Mesothelial cell of epicardium (in vitro differentiated cells): ENCODE measurements around the gene TTC7B. TPM values are rescaled to one million over a fixed set of nuclear protein-coding genes. Genes with fewer than 3 reads are reported as not detected.

Experiments used
- DNase-seq, 2 experiments: peaks; one replicate each; pipeline ENCODE4 v3.0.0; 2021; ENCODE audit warnings: low spot score in 2 of 2; ENCODE audit not compliant: unreplicated experiment in 2 of 2
- H3K27ac Mint-ChIP-seq: 2 replicates; pipeline ENCODE4 v1.8.0; 2021; ENCODE audit warnings: mixed read lengths
- H3K27me3 Mint-ChIP-seq: 2 replicates; pipeline ENCODE4 v1.8.0; 2021; ENCODE audit warnings: low read depth, mixed read lengths
- H3K36me3 Mint-ChIP-seq: 2 replicates; pipeline ENCODE4 v1.8.0; 2021; ENCODE audit warnings: mixed read lengths
- H3K4me1 Mint-ChIP-seq: 2 replicates; pipeline ENCODE4 v1.8.0; 2021; ENCODE audit warnings: mixed read lengths
- H3K4me3 Mint-ChIP-seq: 2 replicates; pipeline ENCODE4 v1.8.0; 2021; ENCODE audit warnings: mild to moderate bottlenecking, moderate library complexity, mixed read lengths
- H3K9me3 Mint-ChIP-seq: 2 replicates; pipeline ENCODE4 v1.8.0; 2021; ENCODE audit warnings: mixed read lengths
- CTCF ChIP-seq: fragments of 200-600 bp; sonication (generic); IDR thresholded peaks from one replicate; pipeline ENCODE4 v1.5.0; 2021; ENCODE audit warnings: antibody characterized with exemption; ENCODE audit not compliant: unreplicated experiment
- total RNA-seq: library from RNA; stranded (reverse); gene quantifications from 3 replicates; pipeline ENCODE4 v1.2.1, GENCODE V29; 2021

Gene TTC7B
- total RNA-seq, 1 donor from 2014 or later = 56.5 TPM

- Mint-ChIP-seq H3K4me1 (peaks cover 33% of the 10 kb centered on the region), H3K36me3 (peaks cover 14% of the 10 kb centered on the region), H3K27me3 (no peaks in the 10 kb centered on the region), H3K9me3 (no peaks in the 10 kb centered on the region), H3K27ac (peak overlapping the region; percentile 28), H3K4me3 (no peak overlapping the region)
- no peak for DNase-seq
- TF ChIP-seq CTCF = no peak
Measured at GRCh38 chr14:90681929-90682328, 134.3 kb downstream of the TTC7B start.

GRCh38 chr14:90678846-90679362, 137.3 kb downstream of the TTC7B start:
- peaks cover 40% of the 10 kb centered on the region for H3K4me1 Mint-ChIP-seq
- H3K27me3 Mint-ChIP-seq = no peaks in the 10 kb centered on the region
- DNase-seq = no peak
- H3K9me3 Mint-ChIP-seq = no peaks in the 10 kb centered on the region
- H3K4me3 Mint-ChIP-seq = no peak overlapping the region
- no peak overlapping the region for H3K27ac Mint-ChIP-seq
- H3K36me3 Mint-ChIP-seq = peaks cover 17% of the 10 kb centered on the region
- no peak for TF ChIP-seq CTCF

GRCh38 chr14:90678420-90678819, 137.8 kb downstream of the TTC7B start:
- Mint-ChIP-seq H3K4me1 (peaks cover 40% of the 10 kb centered on the region), H3K9me3 (no peaks in the 10 kb centered on the region), H3K27ac (no peak overlapping the region), H3K4me3 (no peak overlapping the region), H3K27me3 (no peaks in the 10 kb centered on the region), H3K36me3 (peaks cover 18% of the 10 kb centered on the region)
- DNase-seq = no peak
- TF ChIP-seq CTCF = no peak

- Mint-ChIP-seq H3K4me3 (no peak overlapping the region), H3K27ac (peak overlapping the region; percentile 80), H3K9me3 (no peaks in the 10 kb centered on the region), H3K4me1 (peaks cover 40% of the 10 kb centered on the region), H3K27me3 (no peaks in the 10 kb centered on the region), H3K36me3 (peaks cover 22% of the 10 kb centered on the region)
- no peak for TF ChIP-seq CTCF
- no peak for DNase-seq
Measured at GRCh38 chr14:90677484-90678050, 138.7 kb downstream of the TTC7B start.

- H3K27ac Mint-ChIP-seq = peak overlapping the region; percentile 64
- no peaks in the 10 kb centered on the region for H3K9me3 Mint-ChIP-seq
- peaks cover 36% of the 10 kb centered on the region for H3K4me1 Mint-ChIP-seq
Measured at GRCh38 chr14:90676912-90677311, 139.3 kb downstream of the TTC7B start.

More at GRCh38 chr14:90676912-90677311, 139.3 kb downstream of the TTC7B start:
- H3K27me3 Mint-ChIP-seq = no peaks in the 10 kb centered on the region
- no peak overlapping the region for H3K4me3 Mint-ChIP-seq
- H3K36me3 Mint-ChIP-seq = peaks cover 24% of the 10 kb centered on the region
- TF ChIP-seq CTCF = no peak
- no peak for DNase-seq
